Measurements from ENCODE around the gene FOXQ1.
"Not testable (repeated sequence)": the region's sequence is repeated elsewhere in the genome, so short reads cannot be mapped to it uniquely, and the experiment has no call there.

FOXQ1 gene

DNA sequence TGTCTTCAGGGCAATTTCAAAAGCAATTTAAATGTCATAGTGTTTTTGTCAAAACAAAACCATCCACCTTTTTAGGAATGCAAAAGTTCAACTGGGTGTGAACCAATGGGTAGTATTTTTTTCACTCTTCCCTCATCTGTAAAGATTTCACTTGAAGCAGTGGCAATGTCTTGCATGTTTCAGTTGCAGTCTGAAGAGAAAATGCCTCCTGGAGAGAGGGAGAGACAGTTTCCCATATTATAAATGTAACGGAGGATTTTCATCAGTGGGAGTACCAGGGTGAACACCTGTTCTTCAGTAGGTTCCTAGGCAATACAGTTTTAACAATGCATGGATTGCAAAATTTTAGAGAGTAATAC is 3.3 kb downstream of the FOXQ1 start:
- no peaks in the 10 kb centered on the region for H3K36me3 ChIP-seq (replicated peaks)
- no peak overlapping the region for H3K4me3 ChIP-seq (ENCODE audit: low read depth, low read length)
- no peak overlapping the region for H3K27ac ChIP-seq
- in situ Hi-C loops (cut with HindIII; ENCODE audit: low pct_ligation_motif_present, low sequenced_read_pairs) = no loop called here
- DNase-seq = no peak
- H3K27me3 ChIP-seq (replicated peaks) = peaks cover 56% of the 10 kb centered on the region
- TF ChIP-seq, protein P1, sequence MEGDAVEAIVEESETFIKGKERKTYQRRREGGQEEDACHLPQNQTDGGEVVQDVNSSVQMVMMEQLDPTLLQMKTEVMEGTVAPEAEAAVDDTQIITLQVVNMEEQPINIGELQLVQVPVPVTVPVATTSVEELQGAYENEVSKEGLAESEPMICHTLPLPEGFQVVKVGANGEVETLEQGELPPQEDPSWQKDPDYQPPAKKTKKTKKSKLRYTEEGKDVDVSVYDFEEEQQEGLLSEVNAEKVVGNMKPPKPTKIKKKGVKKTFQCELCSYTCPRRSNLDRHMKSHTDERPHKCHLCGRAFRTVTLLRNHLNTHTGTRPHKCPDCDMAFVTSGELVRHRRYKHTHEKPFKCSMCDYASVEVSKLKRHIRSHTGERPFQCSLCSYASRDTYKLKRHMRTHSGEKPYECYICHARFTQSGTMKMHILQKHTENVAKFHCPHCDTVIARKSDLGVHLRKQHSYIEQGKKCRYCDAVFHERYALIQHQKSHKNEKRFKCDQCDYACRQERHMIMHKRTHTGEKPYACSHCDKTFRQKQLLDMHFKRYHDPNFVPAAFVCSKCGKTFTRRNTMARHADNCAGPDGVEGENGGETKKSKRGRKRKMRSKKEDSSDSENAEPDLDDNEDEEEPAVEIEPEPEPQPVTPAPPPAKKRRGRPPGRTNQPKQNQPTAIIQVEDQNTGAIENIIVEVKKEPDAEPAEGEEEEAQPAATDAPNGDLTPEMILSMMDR (IDR thresholded peaks at IDR 0.05; ENCODE audit: low read depth, low read length, missing control alignments) = no peak

DNA sequence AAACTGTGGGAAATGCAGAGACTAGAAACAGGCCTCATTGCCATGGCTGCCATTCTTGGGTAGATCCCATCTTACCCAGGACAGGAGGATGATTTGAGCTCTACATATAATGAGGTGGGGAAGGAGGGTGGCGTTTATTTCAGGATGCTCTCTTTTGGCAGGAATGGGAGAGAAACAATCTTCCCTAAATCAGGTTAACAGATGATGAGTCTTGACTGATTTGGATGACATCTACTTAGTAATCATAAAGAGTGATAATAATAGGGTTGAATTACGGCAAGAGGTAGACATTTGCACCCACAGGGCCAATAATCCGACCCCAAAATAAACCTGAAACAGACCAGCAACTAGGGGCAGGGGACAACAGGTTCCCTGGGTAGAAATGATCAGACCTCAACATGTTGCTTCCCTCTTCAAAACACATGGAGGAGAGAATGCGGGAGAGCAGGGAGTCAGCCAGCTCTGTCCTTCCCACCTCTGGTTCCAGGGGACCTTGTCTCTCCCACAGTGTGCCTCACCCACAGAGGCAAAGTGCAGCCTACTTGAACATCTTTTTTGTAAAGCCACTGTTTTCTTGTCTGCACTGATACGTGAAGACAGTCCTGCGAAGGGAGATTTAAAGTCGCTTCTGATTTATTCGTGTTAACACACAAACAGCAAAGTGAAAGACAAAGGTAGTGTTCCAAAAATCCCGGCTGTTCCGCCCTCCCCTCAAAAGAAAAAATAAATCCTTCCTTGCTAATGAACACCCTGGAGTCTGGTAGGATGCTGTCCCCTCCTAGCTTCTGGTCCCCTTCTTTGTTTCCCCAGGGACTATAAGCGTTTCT is 3.9 kb downstream of the FOXQ1 start:
- TF ChIP-seq, protein P1 (IDR thresholded peaks at IDR 0.05; ENCODE audit: low read depth, low read length, missing control alignments) = no peak
- Histone ChIP-seq H3K4me3 (ENCODE audit: low read depth, low read length) (no peak overlapping the region), H3K27me3 (replicated peaks) (peaks cover 50% of the 10 kb centered on the region), H3K36me3 (replicated peaks) (no peaks in the 10 kb centered on the region), H3K27ac (no peak overlapping the region)
- in situ Hi-C loops (cut with HindIII; ENCODE audit: low pct_ligation_motif_present, low sequenced_read_pairs) = no loop called here
- DNase-seq = no peak

- TF ChIP-seq, protein P1 (IDR thresholded peaks at IDR 0.05; ENCODE audit: low read depth, low read length, missing control alignments) = no peak
- no peak overlapping the region for H3K27ac ChIP-seq
- no peak for DNase-seq
- peaks cover 43% of the 10 kb centered on the region for H3K27me3 ChIP-seq (replicated peaks)
- H3K4me3 ChIP-seq (ENCODE audit: low read depth, low read length) = peak overlapping the region; percentile 47
- in situ Hi-C loops (cut with HindIII; ENCODE audit: low pct_ligation_motif_present, low sequenced_read_pairs) = no loop called here
- H3K36me3 ChIP-seq (replicated peaks) = no peaks in the 10 kb centered on the region
Observed at GRCh38 chr6:1316489-1316971, 4.6 kb downstream of the FOXQ1 start.

DNA sequence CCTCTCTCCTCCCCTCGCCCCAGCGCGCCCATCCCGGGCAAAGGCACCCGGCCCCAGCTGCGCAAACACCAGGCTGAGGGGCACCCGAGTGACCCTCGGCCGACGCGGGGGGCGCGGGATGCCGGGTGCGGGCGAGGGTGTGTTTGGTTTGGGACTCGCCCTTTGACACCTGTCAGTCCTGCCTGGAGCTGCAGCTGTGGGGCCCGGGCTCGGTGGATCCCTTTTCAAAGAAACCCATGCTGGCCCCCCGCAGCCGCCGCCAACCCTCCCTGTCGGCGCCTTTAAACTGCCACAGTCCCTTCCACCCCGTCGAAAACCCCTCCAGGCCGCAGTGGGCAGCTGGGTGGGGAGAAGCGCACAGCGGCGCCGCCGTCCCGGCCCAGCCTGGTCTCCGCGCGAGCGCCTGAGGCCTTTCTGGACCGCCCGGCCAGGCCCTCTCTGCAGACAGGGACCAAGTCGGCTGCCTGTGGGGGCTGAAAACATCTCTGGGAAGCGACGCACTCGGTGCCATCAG is 5.5 kb downstream of the FOXQ1 start:
- H3K36me3 ChIP-seq (replicated peaks) = no peaks in the 10 kb centered on the region
- no peak overlapping the region for H3K4me3 ChIP-seq (ENCODE audit: low read depth, low read length)
- DNase-seq = no peak

DNA sequence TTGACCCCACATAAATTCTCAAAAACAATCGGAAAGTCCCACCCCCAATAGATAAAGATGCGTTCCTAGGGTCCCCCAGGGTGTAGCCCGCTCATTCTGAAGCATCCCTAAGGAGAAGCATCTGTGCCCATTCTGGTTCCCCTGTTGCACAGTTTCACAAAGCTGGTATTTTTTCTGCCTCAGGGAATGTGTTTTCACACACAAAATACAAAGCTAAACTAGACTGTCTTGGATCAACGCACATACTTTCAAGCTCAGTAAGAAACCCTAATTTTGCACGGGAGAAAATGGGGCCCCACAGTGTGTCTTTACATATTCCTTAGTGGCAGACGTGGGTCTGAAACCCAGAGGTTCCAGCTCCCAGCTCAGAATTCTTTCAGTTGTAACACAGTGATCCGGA is 6.1 kb downstream of the FOXQ1 start:
- Histone ChIP-seq H3K4me3 (ENCODE audit: low read depth, low read length) (no peak overlapping the region), H3K27me3 (replicated peaks) (peaks cover 29% of the 10 kb centered on the region), H3K27ac (no peak overlapping the region), H3K36me3 (replicated peaks) (no peaks in the 10 kb centered on the region)
- in situ Hi-C loops (cut with HindIII; ENCODE audit: low pct_ligation_motif_present, low sequenced_read_pairs) = no loop called here
- DNase-seq = no peak
- TF ChIP-seq, protein P1 (IDR thresholded peaks at IDR 0.05; ENCODE audit: low read depth, low read length, missing control alignments) = no peak

More for the DNA sequence above, 5.5 kb downstream of the FOXQ1 start:
- peaks cover 35% of the 10 kb centered on the region for H3K27me3 ChIP-seq (replicated peaks)
- TF ChIP-seq, protein P1 (IDR thresholded peaks at IDR 0.05; ENCODE audit: low read depth, low read length, missing control alignments) = no peak
- in situ Hi-C loops (cut with HindIII; ENCODE audit: low pct_ligation_motif_present, low sequenced_read_pairs) = no loop called here
- no peak overlapping the region for H3K27ac ChIP-seq

- in situ Hi-C loops (cut with HindIII; ENCODE audit: low pct_ligation_motif_present, low sequenced_read_pairs); H3K36me3 ChIP-seq (replicated peaks); DNase-seq; H3K27ac ChIP-seq; H3K4me3 ChIP-seq (ENCODE audit: low read depth, low read length): not testable (repeated sequence)
- H3K27me3 ChIP-seq (replicated peaks) = peaks cover 28% of the 10 kb centered on the region
Observed at GRCh38 chr6:1318584-1318983, 6.7 kb downstream of the FOXQ1 start.
